IMR-90 (cell line): Measurements from ENCODE around the gene ADCY4. TPM values are rescaled to one million over a fixed set of nuclear protein-coding genes. Genes with fewer than 3 reads are reported as not detected.

Source experiments
- ATAC-seq: fragments of 200-7000 bp; cut with Tn5 transposase; 2 replicates; pipeline ENCODE4 v1.9.1; 2020; ENCODE audit warnings: low read depth, mild to moderate bottlenecking, moderate library complexity
- BruUV-seq: library from RNA; stranded (reverse); fragments of 400-500 nt; replicated peaks from 2 replicates; lab custom pipeline; 2021; lab: Mats Ljungman, UMichigan
- CTCF ChIA-PET: fragments of 300-600 bp; formaldehyde crosslinking; extraction: SDS; loops from one replicate; lab custom pipeline; 2021; ENCODE audit warnings: antibody characterized with exemption; lab: Yijun Ruan, JAX
- POLR2A ChIA-PET: fragments of 300-600 bp; sonication (Branson Sonifier 250); formaldehyde crosslinking; loops from one replicate; lab custom pipeline; 2022; ENCODE audit warnings: antibody characterized with exemption; ENCODE audit not compliant: unreplicated experiment; lab: Charles Lee
- DNase-seq: peaks from one replicate; pipeline ENCODE4 v3.0.0; 2013
- H2AFZ ChIP-seq: replicated peaks from 2 replicates; pipeline ENCODE3; 2013; ENCODE audit warnings: low read length, mild to moderate bottlenecking; ENCODE audit not compliant: poor library complexity
- H2AK5ac ChIP-seq: 2 replicates; pipeline ENCODE4 v1.6.1; 2013; ENCODE audit warnings: low read depth, low read length, inconsistent platforms
- H2AK9ac ChIP-seq: replicated peaks from 2 replicates; pipeline ENCODE3; 2013; ENCODE audit warnings: mild to moderate bottlenecking, low read depth, low read length, moderate library complexity; ENCODE audit not compliant: poor library complexity
- H2BK120ac ChIP-seq: 2 replicates; pipeline ENCODE4 v1.6.1; 2013; ENCODE audit warnings: low read depth, low read length, inconsistent platforms
- H2BK15ac ChIP-seq: 3 replicates; pipeline ENCODE4 v1.6.1; 2013; ENCODE audit warnings: low read depth, low read length, inconsistent platforms
- H2BK20ac ChIP-seq: 2 replicates; pipeline ENCODE4 v1.6.1; 2013; ENCODE audit warnings: low read depth, mild to moderate bottlenecking, inconsistent platforms, low read length, moderate library complexity
- H2BK5ac ChIP-seq: 2 replicates; pipeline ENCODE4 v1.6.1; 2013; ENCODE audit warnings: mild to moderate bottlenecking, low read depth, low read length, inconsistent platforms; ENCODE audit not compliant: poor library complexity, severe bottlenecking
- H3K14ac ChIP-seq: replicated peaks from 2 replicates; pipeline ENCODE4 v1.6.1; 2013; ENCODE audit warnings: low read depth, low read length, inconsistent platforms
- H3K18ac ChIP-seq: 2 replicates; pipeline ENCODE4 v1.6.1; 2013; ENCODE audit warnings: low read depth, low read length, control low read depth
- H3K23ac ChIP-seq: 2 replicates; pipeline ENCODE4 v1.6.1; 2013; ENCODE audit warnings: low read depth, low read length, inconsistent platforms
- H3K27ac ChIP-seq: 2 replicates; pipeline ENCODE4 v1.5.1; 2013; ENCODE audit warnings: mild to moderate bottlenecking, control low read depth, low read length; ENCODE audit not compliant: insufficient read depth
- H3K27me3 ChIP-seq: 2 replicates; pipeline ENCODE4 v1.6.1; 2013; ENCODE audit warnings: low read length; ENCODE audit not compliant: control insufficient read depth, insufficient read depth
- H3K36me3 ChIP-seq: 2 replicates; pipeline ENCODE4 v1.6.1; 2013; ENCODE audit warnings: low read length, mixed read lengths; ENCODE audit not compliant: control insufficient read depth, insufficient read depth
- H3K4ac ChIP-seq: 2 replicates; pipeline ENCODE4 v1.6.1; 2013; ENCODE audit warnings: low read depth, low read length, inconsistent platforms
- H3K4me1 ChIP-seq: 2 replicates; pipeline ENCODE4 v1.6.1; 2013; ENCODE audit warnings: low read length, mixed read lengths; ENCODE audit not compliant: control insufficient read depth, insufficient read depth
- H3K4me2 ChIP-seq: 2 replicates; pipeline ENCODE4 v1.6.1; 2013; ENCODE audit warnings: low read depth, mild to moderate bottlenecking, control low read depth, low read length, moderate library complexity
- H3K4me3 ChIP-seq: 2 replicates; pipeline ENCODE4 v1.5.1; 2013; ENCODE audit warnings: low read depth, mild to moderate bottlenecking, control low read depth, low read length, moderate library complexity; ENCODE audit not compliant: insufficient read depth
- H3K56ac ChIP-seq: 2 replicates; pipeline ENCODE4 v1.6.1; 2013; ENCODE audit warnings: low read length, inconsistent platforms; ENCODE audit not compliant: insufficient read depth; ENCODE audit errors: extremely low read depth
- H3K79me1 ChIP-seq, 2 experiments: 2 replicates each; pipeline ENCODE4 v1.6.1; 2013; ENCODE audit warnings: low read length in 2 of 2, inconsistent platforms in 1 of 2, low read depth in 1 of 2
- H3K9ac ChIP-seq: 2 replicates; pipeline ENCODE4 v1.6.1; 2013; ENCODE audit warnings: low read depth, low read length, control low read depth
- H3K9me1 ChIP-seq: 2 replicates; pipeline ENCODE4 v1.6.1; 2013; ENCODE audit warnings: low read length, inconsistent platforms; ENCODE audit not compliant: insufficient read depth
- H3K9me3 ChIP-seq: 2 replicates; pipeline ENCODE4 v1.6.1; 2013; ENCODE audit warnings: low read length; ENCODE audit not compliant: control insufficient read depth, insufficient read depth
- H4K20me1 ChIP-seq: 2 replicates; pipeline ENCODE4 v1.6.1; 2013; ENCODE audit warnings: low read length, inconsistent platforms; ENCODE audit not compliant: insufficient read depth
- H4K5ac ChIP-seq: 2 replicates; pipeline ENCODE4 v1.6.1; 2013; ENCODE audit warnings: mild to moderate bottlenecking, low read depth, low read length, control low read depth
- H4K8ac ChIP-seq, 2 experiments: 2 replicates each; pipeline ENCODE4 v1.6.1; 2013; ENCODE audit warnings: low read depth in 2 of 2, low read length in 2 of 2, control low read depth in 1 of 2, inconsistent platforms in 1 of 2
- H4K91ac ChIP-seq: 2 replicates; pipeline ENCODE4 v1.6.1; 2013; ENCODE audit warnings: low read depth, low read length, inconsistent platforms; ENCODE audit not compliant: insufficient read depth
- BHLHE40 ChIP-seq: fragments of 150-350 bp; IDR thresholded peaks from 2 replicates; pipeline ENCODE4 v1.6.1; 2016; ENCODE audit warnings: mild to moderate bottlenecking, low read depth, low read length
- CHD1 ChIP-seq: IDR thresholded peaks from 2 replicates; pipeline ENCODE4 v1.6.1; 2012; ENCODE audit warnings: low read depth, low read length, improper control_type of control experiment
- MAFK ChIP-seq: IDR thresholded peaks from 2 replicates; pipeline ENCODE4 v1.6.1; 2012; ENCODE audit warnings: low read depth, low read length, improper control_type of control experiment
- MXI1 ChIP-seq: IDR thresholded peaks from 2 replicates; pipeline ENCODE4 v1.6.1; 2012; ENCODE audit warnings: low read depth, mild to moderate bottlenecking, low read length, moderate library complexity, borderline replicate concordance
- POLR2A ChIP-seq: IDR thresholded peaks from 2 replicates; pipeline ENCODE4 v1.6.1; 2012; ENCODE audit warnings: mild to moderate bottlenecking, low read depth, low read length
- RAD21 ChIP-seq: IDR thresholded peaks from 2 replicates; pipeline ENCODE4 v1.6.1; 2012; ENCODE audit warnings: low read length, improper control_type of control experiment
- RCOR1 ChIP-seq: IDR thresholded peaks from 2 replicates; pipeline ENCODE4 v1.6.1; 2012; ENCODE audit warnings: mild to moderate bottlenecking, low read length, improper control_type of control experiment; ENCODE audit not compliant: insufficient replicate concordance
- RFX5 ChIP-seq: IDR thresholded peaks from 2 replicates; pipeline ENCODE4 v1.8.0; 2012; ENCODE audit warnings: low read depth, mild to moderate bottlenecking, low read length, moderate library complexity
- SMC3 ChIP-seq: fragments of 150-350 bp; IDR thresholded peaks from 2 replicates; pipeline ENCODE4 v1.6.1; 2016; ENCODE audit warnings: low read depth, mild to moderate bottlenecking, antibody characterized with exemption, low read length, moderate library complexity
- WGBS, 2 experiments: methylation state at CpG; one replicate each; pipeline versions ENCODE4 v1.1.5 to v1.1.7; 2013; ENCODE audit warnings: missing lambda C conversion rate in 2 of 2; ENCODE audit not compliant: insufficient read length in 1 of 2; ENCODE audit errors: extremely low coverage in 2 of 2; 5-methylcytosine and 5-hydroxymethylcytosine counted together
- dilution Hi-C: fragments of 300-500 bp; cut with HindIII; formaldehyde crosslinking; loops from one replicate; pipeline ENCODE4 v1.14.3; 2018; ENCODE audit warnings: low sequenced_read_pairs; ENCODE audit not compliant: unreplicated experiment
- in situ Hi-C: fragments of 300-500 bp; cut with MboI; formaldehyde crosslinking; loops from 3 replicates; pipeline ENCODE4 v1.14.3; 2019; ENCODE audit warnings: low sequenced_read_pairs, inconsistent platforms, mixed read lengths
- intact Hi-C: fragments of 100-400 bp; cut with micrococcal nuclease; formaldehyde crosslinking; loops from 2 replicates; pipeline ENCODE4 v1.10.0; 2022
- polyA plus RNA-seq, 3 experiments: library from polyadenylated mRNA; depleted of rRNA; stranded (reverse); fragments of >200 nt; gene quantifications; 2 replicates each; pipeline ENCODE4 v1.2.3, GENCODE V29; 2012; ENCODE audit warnings: low replicate concordance in 1 of 3
- total RNA-seq: library from RNA; depleted of rRNA; stranded (reverse); fragments of >200 nt; gene quantifications from 2 replicates; pipeline ENCODE4 v1.2.3, GENCODE V29; 2012
- TF ChIP-seq, protein P1 (sequence below): fragments of 150-350 bp; IDR thresholded peaks from 2 replicates; pipeline ENCODE4 v1.6.1; 2017; ENCODE audit warnings: mild to moderate bottlenecking, antibody characterized with exemption, low read length, low read depth
- TF ChIP-seq, protein P2 (sequence below): conservative IDR thresholded peaks from 2 replicates; pipeline ENCODE4 v1.5.1; 2012; ENCODE audit warnings: mild to moderate bottlenecking, low read depth, low read length, improper control_type of control experiment
- TF ChIP-seq, protein P3 (sequence below): fragments of 150-350 bp; IDR thresholded peaks from 2 replicates; pipeline ENCODE4 v1.6.1; 2016; ENCODE audit warnings: low read depth, mild to moderate bottlenecking, low read length, moderate library complexity, borderline replicate concordance

The ADCY4 gene
- total and polyA plus RNA-seq, 2 of the 4 experiments (the other 2 are of a cell fraction) = not detected

DNA sequence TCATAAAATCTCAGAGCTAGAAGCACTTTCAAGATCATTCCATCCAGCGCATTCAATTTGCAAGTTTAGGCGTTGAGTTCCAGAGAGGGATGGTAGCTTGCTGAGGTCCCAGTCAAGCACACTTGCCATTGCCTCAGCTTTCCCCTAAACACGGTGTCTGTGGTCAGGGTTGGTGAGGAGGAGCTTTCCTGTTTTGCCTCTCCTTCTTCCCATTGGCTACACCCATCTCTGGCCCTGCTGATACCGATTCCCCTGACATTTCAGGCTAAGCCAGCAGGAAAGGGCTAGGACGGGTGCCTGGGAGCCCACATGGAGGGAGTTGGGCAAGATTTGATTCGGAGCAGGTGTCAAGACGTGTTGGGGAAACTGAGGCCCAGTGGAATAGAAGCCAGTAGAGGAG lies 42.3 kb upstream of the ADCY4 start:
- dilution Hi-C loops = no loop called here
- Histone ChIP-seq H3K27me3 (no peaks in the 10 kb centered on the region), H3K9me3 (no peaks in the 10 kb centered on the region), H4K91ac (no peak overlapping the region), H3K9ac (no peak overlapping the region), H4K20me1 (0 out of 2 replicates have a peak, but pooled peaks cover 3% of the 10 kb centered on the region), H3K9me1 (peaks cover 10% of the 10 kb centered on the region), H4K5ac (no peak overlapping the region), H3K18ac (no peak overlapping the region), H3K36me3 (peaks cover 61% of the 10 kb centered on the region), H3K14ac (no peak overlapping the region), H3K4ac (no peak overlapping the region), H2BK20ac (no peak overlapping the region), H3K27ac (no peak overlapping the region), H3K56ac (no peak overlapping the region), H2AK5ac (no peak overlapping the region), H2BK120ac (no peak overlapping the region), H3K23ac (no peak overlapping the region), H2BK15ac (no peak overlapping the region), H2AK9ac (no peak overlapping the region), H3K4me3 (no peak overlapping the region), H4K8ac (no peak overlapping the region), H3K79me1 (peaks cover 0 to 3% of the 10 kb centered on the region in 2 experiments; a peak in 1 of 4 replicates), H3K4me2 (no peak overlapping the region), H2AFZ (no peak overlapping the region), H3K4me1 (peaks cover 3% of the 10 kb centered on the region; the same call in 1 of the 2 replicates), H2BK5ac (no peak overlapping the region)
- BruUV-seq = no TSS peak
- intact Hi-C loops = no loop called here
- in situ Hi-C loops = no loop called here
- no CpG with 5 or more reads among the region's 7 CpGs for WGBS, 2 experiments
- ChIA-PET CTCF (interaction anchor here (1.0 kb wide), 1 partner anchor 43 kb away, joined by 3 read pairs; no protein-coding TSS in a partner anchor), POLR2A (no interaction called here)
- ATAC-seq = no peak
- TF ChIP-seq CHD1 (no peak), RFX5 (no peak), POLR2A (no peak), SMC3 (no peak), RAD21 (no peak), BHLHE40 (no peak), MXI1 (no peak), RCOR1 (no peak), MAFK (no peak)
- TF ChIP-seq, protein P1, sequence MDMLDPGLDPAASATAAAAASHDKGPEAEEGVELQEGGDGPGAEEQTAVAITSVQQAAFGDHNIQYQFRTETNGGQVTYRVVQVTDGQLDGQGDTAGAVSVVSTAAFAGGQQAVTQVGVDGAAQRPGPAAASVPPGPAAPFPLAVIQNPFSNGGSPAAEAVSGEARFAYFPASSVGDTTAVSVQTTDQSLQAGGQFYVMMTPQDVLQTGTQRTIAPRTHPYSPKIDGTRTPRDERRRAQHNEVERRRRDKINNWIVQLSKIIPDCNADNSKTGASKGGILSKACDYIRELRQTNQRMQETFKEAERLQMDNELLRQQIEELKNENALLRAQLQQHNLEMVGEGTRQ = no peak
- TF ChIP-seq, protein P2, sequence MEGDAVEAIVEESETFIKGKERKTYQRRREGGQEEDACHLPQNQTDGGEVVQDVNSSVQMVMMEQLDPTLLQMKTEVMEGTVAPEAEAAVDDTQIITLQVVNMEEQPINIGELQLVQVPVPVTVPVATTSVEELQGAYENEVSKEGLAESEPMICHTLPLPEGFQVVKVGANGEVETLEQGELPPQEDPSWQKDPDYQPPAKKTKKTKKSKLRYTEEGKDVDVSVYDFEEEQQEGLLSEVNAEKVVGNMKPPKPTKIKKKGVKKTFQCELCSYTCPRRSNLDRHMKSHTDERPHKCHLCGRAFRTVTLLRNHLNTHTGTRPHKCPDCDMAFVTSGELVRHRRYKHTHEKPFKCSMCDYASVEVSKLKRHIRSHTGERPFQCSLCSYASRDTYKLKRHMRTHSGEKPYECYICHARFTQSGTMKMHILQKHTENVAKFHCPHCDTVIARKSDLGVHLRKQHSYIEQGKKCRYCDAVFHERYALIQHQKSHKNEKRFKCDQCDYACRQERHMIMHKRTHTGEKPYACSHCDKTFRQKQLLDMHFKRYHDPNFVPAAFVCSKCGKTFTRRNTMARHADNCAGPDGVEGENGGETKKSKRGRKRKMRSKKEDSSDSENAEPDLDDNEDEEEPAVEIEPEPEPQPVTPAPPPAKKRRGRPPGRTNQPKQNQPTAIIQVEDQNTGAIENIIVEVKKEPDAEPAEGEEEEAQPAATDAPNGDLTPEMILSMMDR = no peak
- TF ChIP-seq, protein P3, sequence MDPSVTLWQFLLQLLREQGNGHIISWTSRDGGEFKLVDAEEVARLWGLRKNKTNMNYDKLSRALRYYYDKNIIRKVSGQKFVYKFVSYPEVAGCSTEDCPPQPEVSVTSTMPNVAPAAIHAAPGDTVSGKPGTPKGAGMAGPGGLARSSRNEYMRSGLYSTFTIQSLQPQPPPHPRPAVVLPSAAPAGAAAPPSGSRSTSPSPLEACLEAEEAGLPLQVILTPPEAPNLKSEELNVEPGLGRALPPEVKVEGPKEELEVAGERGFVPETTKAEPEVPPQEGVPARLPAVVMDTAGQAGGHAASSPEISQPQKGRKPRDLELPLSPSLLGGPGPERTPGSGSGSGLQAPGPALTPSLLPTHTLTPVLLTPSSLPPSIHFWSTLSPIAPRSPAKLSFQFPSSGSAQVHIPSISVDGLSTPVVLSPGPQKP = no peak
- no peak for DNase-seq
